ENCODE data around the gene DTHD1. TPM values are rescaled to one million over a fixed set of nuclear protein-coding genes. Genes with fewer than 3 reads are reported as not detected.

DTHD1 gene
- total and polyA plus RNA-seq, 2 of the 8 experiments (the other 6 are each of a cell fraction or from before 2014, with no cell fraction given) = not detected

DNA sequence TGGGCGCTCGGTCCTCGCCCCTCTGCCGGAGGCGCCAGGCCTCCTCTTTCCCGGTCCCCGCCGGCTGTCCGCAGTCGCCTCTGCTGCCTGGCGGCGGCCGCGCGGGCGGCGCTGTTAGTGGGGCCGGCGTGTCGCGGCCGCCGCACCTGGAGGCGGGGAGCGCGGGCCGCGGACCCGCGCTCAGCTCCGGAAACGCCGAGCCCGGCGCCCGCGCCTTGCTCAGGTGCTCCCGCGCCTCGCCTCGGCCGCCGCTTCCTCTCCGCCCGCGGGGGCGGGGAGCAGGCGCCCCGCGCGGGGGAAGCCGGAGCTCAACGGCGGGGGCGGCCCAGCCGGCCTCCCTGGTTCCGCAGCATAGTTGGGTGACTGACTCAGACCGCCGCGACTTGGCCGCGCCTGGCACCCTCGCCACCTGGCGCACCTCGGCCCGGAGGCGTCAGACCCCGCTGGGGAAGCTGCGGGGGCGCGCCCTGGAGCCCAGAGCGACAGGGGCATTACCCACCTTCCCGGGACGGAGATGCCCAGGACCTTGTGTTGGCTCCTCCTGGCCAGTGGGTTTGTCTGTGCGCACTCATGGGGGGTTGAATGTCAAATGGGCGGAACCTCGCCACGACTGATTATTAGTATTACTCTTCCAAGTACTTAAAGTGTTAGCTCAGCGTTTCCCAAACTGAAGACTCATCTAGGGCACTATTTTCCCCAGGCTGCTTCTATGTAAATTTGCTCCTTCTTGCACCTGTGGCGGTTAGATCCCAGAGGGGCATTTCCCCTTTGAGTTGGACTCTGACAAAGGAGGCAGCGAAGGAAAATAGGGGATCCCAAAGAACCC lies 36.9 kb upstream of the DTHD1 start, which contains the start of gene ARAP2 (continued):
- TF ChIP-seq TCF12 (IDR thresholded peaks at IDR 0.05; ENCODE audit: low read depth, low read length) = 0 out of 2 replicates have a peak, but pooled peaks have one; percentile 7
- TF ChIP-seq HDAC2 (IDR thresholded peaks at IDR 0.05; ENCODE audit: borderline replicate concordance in 1 of 2, low read depth in 2 of 2, low read length in 2 of 2) = peak in 1 of 2 experiments; percentile 77; a peak in 1 of 4 replicates
- TF ChIP-seq EZH2 (IDR thresholded peaks at IDR 0.05; ENCODE audit: low read depth, low read length, severe bottlenecking) = peak; percentile 35
- peak; percentile 50; the same call in 1 of the 2 replicates for TF ChIP-seq PHF8 (conservative IDR thresholded peaks at IDR 0.05; ENCODE audit: low read depth, low read length)
- no peak for TF ChIP-seq SP2 (IDR thresholded peaks at IDR 0.05; ENCODE audit: low read length)
- TF ChIP-seq EGR1 (IDR thresholded peaks at IDR 0.05; ENCODE audit: borderline replicate concordance, low read depth, low read length) = peak; percentile 78
